Measurements from ENCODE around the gene NDE1. TPM values are rescaled to one million over a fixed set of nuclear protein-coding genes. Genes with fewer than 3 reads are reported as not detected.
"Not testable (repeated sequence)": the region's sequence is repeated elsewhere in the genome, so short reads cannot be mapped to it uniquely, and the experiment has no call there.

NDE1 gene
- total RNA-seq, 4 donors from 2014 or later = 22.9 to 73.5 (median 38.8) TPM

- TF ChIP-seq EP300 (IDR thresholded peaks at IDR 0.05) (no peak), CTCF (IDR thresholded peaks at IDR 0.05) (no peak), POLR2A (IDR thresholded peaks at IDR 0.05) (no peak)
- no peaks in the 10 kb centered on the region for H3K9me3 ChIP-seq
- no peaks in the 10 kb centered on the region for H3K27me3 ChIP-seq
- H3K4me1 ChIP-seq = no peaks in the 10 kb centered on the region
- no peak overlapping the region for H3K27ac ChIP-seq
- no peak for DNase-seq (ENCODE audit: low spot score in 2 of 2)
- H3K4me3 ChIP-seq = no peak overlapping the region
- peaks cover 0 to 66% (median 16%) of the 10 kb centered on the region in 3 donors for H3K36me3 ChIP-seq
- 86 to 90% methylated on average over 18 of the region's 18 CpGs for WGBS, 2 donors
Measured at GRCh38 chr16:15726715-15727114, 76.7 kb downstream of the NDE1 start.

GRCh38 chr16:15727697-15728096 lies 77.7 kb downstream of the NDE1 start:
- not testable (repeated sequence) for H3K4me1 ChIP-seq

GRCh38 chr16:15729152-15729551 lies 79.1 kb downstream of the NDE1 start:
- no peaks in the 10 kb centered on the region for H3K4me1 ChIP-seq
- H3K4me3 ChIP-seq = no peak overlapping the region
- DNase-seq (ENCODE audit: low spot score in 2 of 2) = no peak
- H3K9me3 ChIP-seq = no peaks in the 10 kb centered on the region
- no peak for TF ChIP-seq POLR2A (IDR thresholded peaks at IDR 0.05)
- TF ChIP-seq EP300 (IDR thresholded peaks at IDR 0.05) = no peak
- no peak for TF ChIP-seq CTCF (IDR thresholded peaks at IDR 0.05)
- peaks cover 0 to 62% (median 13%) of the 10 kb centered on the region in 3 donors for H3K36me3 ChIP-seq
- 88 to 91% methylated on average over 7 of the region's 7 CpGs for whole genome bisulfite sequencing, 2 donors
- no peak overlapping the region for H3K27ac ChIP-seq
- no peaks in the 10 kb centered on the region for H3K27me3 ChIP-seq

More at GRCh38 chr16:15727697-15728096, 77.7 kb downstream of the NDE1 start:
- not testable (repeated sequence) for H3K27ac ChIP-seq; H3K4me3 ChIP-seq; H3K27me3 ChIP-seq; DNase-seq (ENCODE audit: low spot score in 2 of 2); H3K9me3 ChIP-seq
- 96 to 97% methylated on average over 5 of the region's 5 CpGs for WGBS, 2 donors
- H3K36me3 ChIP-seq = peaks cover 0 to 61% (median 16%) of the 10 kb centered on the region in 3 donors

- Histone ChIP-seq H3K36me3 (peaks cover 0 to 60% (median 5%) of the 10 kb centered on the region in 3 donors), H3K4me1 (no peaks in the 10 kb centered on the region), H3K27me3 (no peaks in the 10 kb centered on the region), H3K9me3 (no peaks in the 10 kb centered on the region), H3K4me3 (no peak overlapping the region), H3K27ac (no peak overlapping the region)
- no peak for DNase-seq (ENCODE audit: low spot score in 2 of 2)
- TF ChIP-seq CTCF (IDR thresholded peaks at IDR 0.05) (no peak), EP300 (IDR thresholded peaks at IDR 0.05) (no peak), POLR2A (IDR thresholded peaks at IDR 0.05) (no peak)
- 88% methylated on average over 6 of the region's 6 CpGs for WGBS, 2 donors
Measured at GRCh38 chr16:15732416-15732815, 82.4 kb downstream of the NDE1 start.

- H3K4me3 ChIP-seq = no peak overlapping the region
- WGBS, 2 donors = 91% methylated on average over 3 of the region's 3 CpGs
- no peak for DNase-seq (ENCODE audit: low spot score in 2 of 2)
- peaks cover 0 to 1% (median 0%) of the 10 kb centered on the region in 4 donors for H3K9me3 ChIP-seq
- H3K36me3 ChIP-seq = peaks cover 0 to 77% (median 5%) of the 10 kb centered on the region in 3 donors
- no peaks in the 10 kb centered on the region for H3K4me1 ChIP-seq
- TF ChIP-seq CTCF (IDR thresholded peaks at IDR 0.05) (no peak), POLR2A (IDR thresholded peaks at IDR 0.05) (no peak), EP300 (IDR thresholded peaks at IDR 0.05) (no peak)
- no peak overlapping the region for H3K27ac ChIP-seq
- H3K27me3 ChIP-seq = no peaks in the 10 kb centered on the region
Measured at GRCh38 chr16:15735610-15736009, 85.6 kb downstream of the NDE1 start.

- no peak for TF ChIP-seq CTCF (IDR thresholded peaks at IDR 0.05)
- TF ChIP-seq EP300 (IDR thresholded peaks at IDR 0.05) = no peak
- TF ChIP-seq POLR2A (IDR thresholded peaks at IDR 0.05) = no peak
- H3K27ac ChIP-seq = no peak overlapping the region
- 80 to 82% methylated on average over 7 of the region's 7 CpGs for WGBS, 2 donors
- DNase-seq (ENCODE audit: low spot score in 2 of 2) = no peak
- H3K36me3 ChIP-seq = peaks cover 0 to 86% (median 5%) of the 10 kb centered on the region in 3 donors
- H3K4me1 ChIP-seq = no peaks in the 10 kb centered on the region
- no peaks in the 10 kb centered on the region for H3K27me3 ChIP-seq
- H3K9me3 ChIP-seq = peaks cover 0 to 8% (median 0%) of the 10 kb centered on the region in 4 donors
- H3K4me3 ChIP-seq = no peak overlapping the region
Measured at GRCh38 chr16:15736529-15736928, 86.5 kb downstream of the NDE1 start.
